ENCODE data around the gene PKIB. TPM values are rescaled to one million over a fixed set of nuclear protein-coding genes. Genes with fewer than 3 reads are reported as not detected.

The PKIB gene
- total RNA-seq, 2 donors from 2014 or later = 0.37 to 1.8 TPM

GRCh38 chr6:122696079-122696478 lies 85.9 kb downstream of the PKIB start:
- intact Hi-C loops (cut with DNase I) = no loop called here
- no peak for DNase-seq (ENCODE audit: low spot score)

GRCh38 chr6:122696853-122697252 lies 86.6 kb downstream of the PKIB start:
- intact Hi-C loops (cut with DNase I) = no loop called here
- no peak for DNase-seq (ENCODE audit: low spot score)

DNA sequence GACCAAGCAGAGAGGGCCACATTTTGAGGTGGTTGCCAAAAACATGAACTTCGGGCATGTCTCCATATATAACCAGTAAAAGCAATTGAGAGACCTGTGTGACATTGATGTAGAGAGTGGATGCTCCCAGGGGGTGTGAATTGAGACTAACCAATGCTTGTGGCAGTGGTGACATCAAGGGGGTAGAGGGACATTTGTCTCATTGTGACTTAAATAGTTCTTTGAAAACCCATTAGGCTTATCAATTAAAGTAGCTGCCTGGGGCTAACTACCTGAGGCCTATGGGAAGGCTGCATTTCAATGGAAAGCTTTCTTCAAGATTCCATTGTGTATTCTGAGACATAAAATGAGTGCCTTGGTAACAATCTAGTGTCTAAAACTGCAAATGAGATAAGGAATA lies 87.3 kb downstream of the PKIB start:
- DNase-seq (ENCODE audit: low spot score) = no peak
- intact Hi-C loops (cut with DNase I) = no loop called here

- DNase-seq (ENCODE audit: low spot score) = no peak
- intact Hi-C loops (cut with DNase I) = no loop called here
Measured at GRCh38 chr6:122701666-122702065, 91.5 kb downstream of the PKIB start.

- intact Hi-C loops (cut with DNase I) = no loop called here
Measured at GRCh38 chr6:122702841-122703240, 92.6 kb downstream of the PKIB start.

GRCh38 chr6:122704066-122704465 lies 93.9 kb downstream of the PKIB start:
- DNase-seq (ENCODE audit: low spot score) = no peak
- intact Hi-C loops (cut with DNase I) = no loop called here

More at GRCh38 chr6:122702841-122703240, 92.6 kb downstream of the PKIB start:
- no peak for DNase-seq (ENCODE audit: low spot score)

- intact Hi-C loops (cut with DNase I) = no loop called here
- no peak for DNase-seq (ENCODE audit: low spot score)
Measured at GRCh38 chr6:122709922-122710512, 99.8 kb downstream of the PKIB start.

GRCh38 chr6:122710908-122711635 lies 100.9 kb downstream of the PKIB start:
- no peak for DNase-seq (ENCODE audit: low spot score)
- intact Hi-C loops (cut with DNase I) = no loop called here

GRCh38 chr6:122712093-122712447 lies 101.9 kb downstream of the PKIB start:
- intact Hi-C loops (cut with DNase I) = no loop called here
- no peak for DNase-seq (ENCODE audit: low spot score)

DNA sequence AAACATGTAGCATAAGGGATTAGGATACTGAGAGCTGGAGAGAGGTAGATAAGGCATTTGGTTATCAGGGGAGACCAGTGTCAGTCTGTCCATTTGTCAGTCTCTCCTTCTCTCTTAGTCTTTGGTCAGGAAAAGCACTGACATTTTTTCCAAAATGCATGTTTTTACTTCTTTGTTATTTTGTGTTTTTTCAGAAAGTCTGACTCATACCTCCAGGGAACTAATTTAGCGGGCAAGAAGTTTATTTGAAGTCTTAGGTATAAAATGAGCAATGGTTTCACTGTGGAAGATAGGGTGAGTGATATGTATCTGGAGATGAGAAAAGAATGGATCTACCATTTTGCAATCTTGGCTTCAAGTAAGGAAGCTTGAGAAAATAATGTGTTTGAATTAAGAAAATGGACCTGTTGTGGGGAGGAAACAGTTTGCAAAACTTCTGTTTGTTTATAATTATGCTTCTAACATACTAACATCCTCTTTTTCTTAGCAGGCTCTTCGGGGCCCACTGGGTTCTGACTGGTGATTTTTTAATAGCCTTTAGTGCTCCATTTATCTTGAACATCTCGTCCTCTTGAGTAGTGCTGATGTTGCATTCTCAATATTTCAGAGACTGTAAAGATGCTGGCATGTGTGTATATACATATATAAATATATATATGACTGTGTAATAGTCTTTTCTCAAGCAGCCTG lies 102.4 kb downstream of the PKIB start:
- intact Hi-C loops (cut with DNase I) = no loop called here
- DNase-seq (ENCODE audit: low spot score) = no peak

GRCh38 chr6:122713138-122713537 lies 102.9 kb downstream of the PKIB start:
- DNase-seq (ENCODE audit: low spot score) = no peak
- intact Hi-C loops (cut with DNase I) = no loop called here

GRCh38 chr6:122714059-122714458 lies 103.9 kb downstream of the PKIB start:
- DNase-seq (ENCODE audit: low spot score) = no peak
- intact Hi-C loops (cut with DNase I) = no loop called here

- DNase-seq (ENCODE audit: low spot score) = no peak
- intact Hi-C loops (cut with DNase I) = no loop called here
Measured at GRCh38 chr6:122715725-122716124, 105.5 kb downstream of the PKIB start.

- no peak for DNase-seq (ENCODE audit: low spot score)
- intact Hi-C loops (cut with DNase I) = no loop called here
Measured at GRCh38 chr6:122717350-122717749, 107.1 kb downstream of the PKIB start.

DNA sequence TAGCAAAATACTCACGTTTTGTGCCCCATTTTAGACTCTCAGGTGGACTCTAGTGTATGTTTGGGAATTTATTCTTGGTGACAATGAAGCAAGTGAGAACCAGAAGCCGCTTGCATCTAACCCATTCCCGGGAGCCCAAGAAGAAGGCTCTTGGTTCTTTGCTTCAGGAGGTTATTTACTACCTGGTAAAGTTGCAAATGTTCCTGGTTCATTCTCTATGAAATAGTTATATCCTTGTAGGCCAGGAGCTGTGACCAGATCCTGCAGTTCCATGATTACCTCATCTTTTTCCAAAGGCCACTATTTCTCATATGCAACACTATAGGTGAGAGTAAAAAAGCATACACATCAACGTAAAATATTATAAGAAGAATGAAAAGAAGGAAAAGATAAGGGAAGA lies 108.4 kb downstream of the PKIB start:
- DNase-seq (ENCODE audit: low spot score) = no peak
- intact Hi-C loops (cut with DNase I) = no loop called here

- no peak for DNase-seq (ENCODE audit: low spot score)
- intact Hi-C loops (cut with DNase I) = no loop called here
Measured at GRCh38 chr6:122719176-122719575, 109.0 kb downstream of the PKIB start.

GRCh38 chr6:122722746-122723145 lies 112.5 kb downstream of the PKIB start:
- DNase-seq (ENCODE audit: low spot score) = no peak
- intact Hi-C loops (cut with DNase I) = no loop called here

- DNase-seq (ENCODE audit: low spot score) = no peak
Measured at GRCh38 chr6:122726649-122727048, 116.4 kb downstream of the PKIB start.

DNA sequence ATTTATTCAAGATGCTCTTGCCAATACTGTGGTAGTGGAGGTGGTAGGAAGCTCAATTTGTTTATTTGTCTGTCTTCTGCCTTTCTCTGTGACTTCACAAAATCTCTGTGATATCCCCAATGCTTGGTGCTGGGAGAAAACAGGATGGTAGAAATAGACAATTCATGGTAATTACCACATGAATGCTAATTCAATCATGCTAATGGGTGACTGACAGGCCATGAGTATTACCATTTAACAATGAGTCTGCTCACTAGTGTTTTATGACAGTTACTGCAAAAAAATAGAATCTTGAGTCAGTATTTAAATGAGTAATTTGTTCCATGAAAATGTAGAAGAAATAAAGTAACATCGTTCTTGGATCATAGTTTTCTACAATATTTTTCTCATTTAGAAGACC lies 117.0 kb downstream of the PKIB start:
- DNase-seq (ENCODE audit: low spot score) = no peak
- intact Hi-C loops (cut with DNase I) = no loop called here

More at GRCh38 chr6:122726649-122727048, 116.4 kb downstream of the PKIB start:
- intact Hi-C loops (cut with DNase I) = no loop called here

- intact Hi-C loops (cut with DNase I) = no loop called here
- no peak for DNase-seq (ENCODE audit: low spot score)
Measured at GRCh38 chr6:122730334-122730733, 120.1 kb downstream of the PKIB start.
